ENCODE results near the gene PDLIM5.

PDLIM5 gene

GRCh38 chr4:94480362-94480951 lies 28.7 kb downstream of the PDLIM5 start:
- no peaks in the 10 kb centered on the region for H3K27me3 ChIP-seq (ENCODE audit: control insufficient read depth in 1 of 2, insufficient read depth in 2 of 2, low read length in 2 of 2)
- no peaks in the 10 kb centered on the region for H3K36me3 ChIP-seq (ENCODE audit: insufficient read depth, low read length)
- H3K9ac ChIP-seq (ENCODE audit: low read length) = no peak overlapping the region
- H3K9me3 ChIP-seq (ENCODE audit: low read length) = no peaks in the 10 kb centered on the region
- no peak overlapping the region for H3K27ac ChIP-seq (ENCODE audit: low read depth, low read length)
- H3K4me1 ChIP-seq (ENCODE audit: insufficient read depth, low read length) = peaks cover 33% of the 10 kb centered on the region
- H3K4me3 ChIP-seq (ENCODE audit: low read depth in 1 of 2, low read length in 2 of 2) = no peak overlapping the region

DNA sequence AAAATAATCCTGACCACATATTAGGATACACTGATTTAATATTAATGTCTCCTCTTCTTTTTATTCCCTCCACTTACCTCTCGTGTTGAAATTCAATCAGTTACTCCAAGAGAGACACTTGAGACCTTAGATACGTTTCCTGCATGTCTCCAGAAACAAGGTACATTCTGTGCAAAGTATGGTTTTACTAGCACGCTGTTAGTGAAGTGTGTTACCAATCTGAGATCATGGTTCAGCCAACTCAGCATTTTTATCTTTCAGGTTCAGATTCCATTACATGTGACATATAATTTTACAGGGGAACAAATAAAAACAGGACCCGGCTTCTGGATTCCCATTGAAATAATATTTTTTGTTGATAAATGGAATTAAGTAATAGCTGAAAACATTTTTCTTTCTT lies 32.2 kb downstream of the PDLIM5 start:
- H3K9me3 ChIP-seq (ENCODE audit: low read length) = no peaks in the 10 kb centered on the region
- peaks cover 22% of the 10 kb centered on the region for H3K4me1 ChIP-seq (ENCODE audit: insufficient read depth, low read length)
- no peak overlapping the region for H3K9ac ChIP-seq (ENCODE audit: low read length)
- H3K27me3 ChIP-seq (ENCODE audit: control insufficient read depth in 1 of 2, insufficient read depth in 2 of 2, low read length in 2 of 2) = no peaks in the 10 kb centered on the region
- no peak overlapping the region for H3K4me3 ChIP-seq (ENCODE audit: low read depth in 1 of 2, low read length in 2 of 2)
- H3K36me3 ChIP-seq (ENCODE audit: insufficient read depth, low read length) = no peaks in the 10 kb centered on the region
- no peak overlapping the region for H3K27ac ChIP-seq (ENCODE audit: low read depth, low read length)

- H3K4me3 ChIP-seq (ENCODE audit: low read depth in 1 of 2, low read length in 2 of 2) = no peak overlapping the region
- no peaks in the 10 kb centered on the region for H3K9me3 ChIP-seq (ENCODE audit: low read length)
- H3K27me3 ChIP-seq (ENCODE audit: control insufficient read depth in 1 of 2, insufficient read depth in 2 of 2, low read length in 2 of 2) = no peaks in the 10 kb centered on the region
- no peak overlapping the region for H3K9ac ChIP-seq (ENCODE audit: low read length)
- H3K4me1 ChIP-seq (ENCODE audit: insufficient read depth, low read length) = peaks cover 16% of the 10 kb centered on the region
- no peak overlapping the region for H3K27ac ChIP-seq (ENCODE audit: low read depth, low read length)
- no peaks in the 10 kb centered on the region for H3K36me3 ChIP-seq (ENCODE audit: insufficient read depth, low read length)
Observed at GRCh38 chr4:94484818-94485217, 33.1 kb downstream of the PDLIM5 start.

DNA sequence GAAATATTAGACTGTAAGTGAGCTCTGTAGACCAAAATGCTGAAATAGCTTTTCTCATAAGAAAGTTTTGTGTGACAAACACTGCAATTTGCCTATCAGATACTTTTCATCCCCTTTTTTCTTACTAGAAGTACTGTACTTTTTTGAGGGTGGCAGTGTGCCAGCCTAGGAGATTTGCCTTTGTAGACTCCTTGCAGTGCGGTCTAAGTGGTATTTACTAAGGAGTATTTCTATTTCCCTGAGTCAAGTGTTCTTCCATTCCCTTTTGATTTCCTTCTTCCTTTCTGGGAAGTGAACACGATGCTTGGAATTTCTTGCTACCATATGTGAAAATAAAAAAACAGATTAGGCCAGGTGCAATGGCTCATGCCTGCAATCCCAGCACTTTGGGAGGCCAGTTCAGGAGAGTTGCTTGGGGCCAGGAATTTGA lies 34.6 kb downstream of the PDLIM5 start:
- Histone ChIP-seq H3K4me3 (ENCODE audit: low read depth in 1 of 2, low read length in 2 of 2) (no peak overlapping the region), H3K27ac (ENCODE audit: low read depth, low read length) (no peak overlapping the region), H3K27me3 (ENCODE audit: control insufficient read depth in 1 of 2, insufficient read depth in 2 of 2, low read length in 2 of 2) (no peaks in the 10 kb centered on the region), H3K4me1 (ENCODE audit: insufficient read depth, low read length) (peaks cover 8% of the 10 kb centered on the region), H3K9ac (ENCODE audit: low read length) (no peak overlapping the region), H3K9me3 (ENCODE audit: low read length) (no peaks in the 10 kb centered on the region), H3K36me3 (ENCODE audit: insufficient read depth, low read length) (no peaks in the 10 kb centered on the region)

GRCh38 chr4:94488670-94489069 lies 36.9 kb downstream of the PDLIM5 start:
- no peak overlapping the region for H3K27ac ChIP-seq (ENCODE audit: low read depth, low read length)
- peaks cover 8% of the 10 kb centered on the region for H3K4me1 ChIP-seq (ENCODE audit: insufficient read depth, low read length)
- H3K9me3 ChIP-seq (ENCODE audit: low read length) = no peaks in the 10 kb centered on the region
- no peak overlapping the region for H3K9ac ChIP-seq (ENCODE audit: low read length)
- no peaks in the 10 kb centered on the region for H3K36me3 ChIP-seq (ENCODE audit: insufficient read depth, low read length)
- no peak overlapping the region for H3K4me3 ChIP-seq (ENCODE audit: low read depth in 1 of 2, low read length in 2 of 2)
- H3K27me3 ChIP-seq (ENCODE audit: control insufficient read depth in 1 of 2, insufficient read depth in 2 of 2, low read length in 2 of 2) = no peaks in the 10 kb centered on the region

DNA sequence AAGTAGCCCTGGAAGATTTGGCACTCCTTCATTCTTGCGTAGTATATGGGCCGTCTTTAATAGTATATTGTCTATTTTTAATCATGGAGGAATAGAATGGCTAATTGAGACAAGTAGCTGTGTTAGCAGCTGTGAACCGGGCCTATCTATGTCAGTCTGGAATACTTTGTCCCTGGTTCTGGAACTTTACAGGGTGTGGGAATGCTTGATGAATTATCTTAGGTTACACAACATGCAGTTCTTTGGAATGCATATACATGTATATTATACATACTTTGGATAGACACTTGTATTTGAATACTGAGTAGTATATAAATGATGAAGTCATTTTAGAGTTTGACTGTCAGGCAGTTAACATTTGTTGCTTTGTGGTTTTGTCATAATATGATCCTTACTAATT lies 37.4 kb downstream of the PDLIM5 start:
- Histone ChIP-seq H3K4me3 (ENCODE audit: low read depth in 1 of 2, low read length in 2 of 2) (no peak overlapping the region), H3K4me1 (ENCODE audit: insufficient read depth, low read length) (peaks cover 8% of the 10 kb centered on the region), H3K36me3 (ENCODE audit: insufficient read depth, low read length) (no peaks in the 10 kb centered on the region), H3K27ac (ENCODE audit: low read depth, low read length) (no peak overlapping the region), H3K9ac (ENCODE audit: low read length) (no peak overlapping the region), H3K27me3 (ENCODE audit: control insufficient read depth in 1 of 2, insufficient read depth in 2 of 2, low read length in 2 of 2) (no peaks in the 10 kb centered on the region), H3K9me3 (ENCODE audit: low read length) (no peaks in the 10 kb centered on the region)

DNA sequence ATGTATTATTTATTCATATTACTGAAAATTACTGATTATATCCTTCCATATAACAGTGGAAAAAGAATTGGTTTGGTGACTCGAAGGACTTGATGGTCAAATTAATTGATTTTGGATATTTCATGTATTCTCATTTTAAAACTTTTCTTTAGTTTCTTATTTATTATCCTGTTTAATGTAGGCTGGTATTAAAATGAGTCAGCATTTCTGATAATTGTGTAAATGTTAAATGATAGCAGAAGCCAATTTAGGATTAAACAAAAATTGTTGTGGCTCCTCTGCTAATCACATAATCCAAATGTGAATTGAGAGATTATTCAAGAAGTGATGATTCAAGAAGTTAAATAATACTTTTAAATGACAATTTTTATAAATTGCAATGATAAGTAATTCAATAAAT lies 38.7 kb downstream of the PDLIM5 start:
- Histone ChIP-seq H3K9me3 (ENCODE audit: low read length) (no peaks in the 10 kb centered on the region), H3K9ac (ENCODE audit: low read length) (no peak overlapping the region), H3K36me3 (ENCODE audit: insufficient read depth, low read length) (no peaks in the 10 kb centered on the region), H3K27me3 (ENCODE audit: control insufficient read depth in 1 of 2, insufficient read depth in 2 of 2, low read length in 2 of 2) (no peaks in the 10 kb centered on the region), H3K4me1 (ENCODE audit: insufficient read depth, low read length) (peaks cover 8% of the 10 kb centered on the region), H3K27ac (ENCODE audit: low read depth, low read length) (no peak overlapping the region), H3K4me3 (ENCODE audit: low read depth in 1 of 2, low read length in 2 of 2) (no peak overlapping the region)

- Histone ChIP-seq H3K9ac (ENCODE audit: low read length) (no peak overlapping the region), H3K4me1 (ENCODE audit: insufficient read depth, low read length) (peaks cover 8% of the 10 kb centered on the region), H3K4me3 (ENCODE audit: low read depth in 1 of 2, low read length in 2 of 2) (no peak overlapping the region), H3K9me3 (ENCODE audit: low read length) (no peaks in the 10 kb centered on the region), H3K36me3 (ENCODE audit: insufficient read depth, low read length) (no peaks in the 10 kb centered on the region), H3K27ac (ENCODE audit: low read depth, low read length) (no peak overlapping the region), H3K27me3 (ENCODE audit: control insufficient read depth in 1 of 2, insufficient read depth in 2 of 2, low read length in 2 of 2) (no peaks in the 10 kb centered on the region)
Observed at GRCh38 chr4:94491322-94491721, 39.6 kb downstream of the PDLIM5 start.

- Histone ChIP-seq H3K27ac (ENCODE audit: low read depth, low read length) (no peak overlapping the region), H3K27me3 (ENCODE audit: control insufficient read depth in 1 of 2, insufficient read depth in 2 of 2, low read length in 2 of 2) (no peaks in the 10 kb centered on the region), H3K4me3 (ENCODE audit: low read depth in 1 of 2, low read length in 2 of 2) (no peak overlapping the region), H3K9ac (ENCODE audit: low read length) (no peak overlapping the region), H3K4me1 (ENCODE audit: insufficient read depth, low read length) (peaks cover 6% of the 10 kb centered on the region), H3K36me3 (ENCODE audit: insufficient read depth, low read length) (no peaks in the 10 kb centered on the region), H3K9me3 (ENCODE audit: low read length) (no peaks in the 10 kb centered on the region)
Observed at GRCh38 chr4:94495408-94495807, 43.7 kb downstream of the PDLIM5 start.

DNA sequence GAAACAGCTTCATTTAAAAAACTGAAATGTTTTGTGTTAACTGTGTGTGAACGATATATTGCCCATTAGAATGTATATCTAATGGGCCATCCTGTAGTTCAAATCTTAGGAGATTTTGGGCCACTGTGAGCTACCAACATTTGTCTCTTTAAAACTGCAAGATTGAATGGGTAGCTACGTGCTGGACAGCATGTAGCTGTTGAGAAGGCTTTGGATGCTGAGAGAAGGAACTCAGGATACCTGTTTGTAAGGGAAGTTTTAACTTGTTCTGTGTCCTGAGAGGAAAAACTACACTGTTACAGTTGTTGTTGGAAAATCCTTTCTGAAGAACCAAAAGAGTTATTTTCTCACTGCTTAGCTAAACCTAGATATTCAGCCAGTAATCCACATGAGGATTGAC lies 45.9 kb downstream of the PDLIM5 start:
- Histone ChIP-seq H3K36me3 (ENCODE audit: insufficient read depth, low read length) (no peaks in the 10 kb centered on the region), H3K9ac (ENCODE audit: low read length) (no peak overlapping the region), H3K27me3 (ENCODE audit: control insufficient read depth in 1 of 2, insufficient read depth in 2 of 2, low read length in 2 of 2) (no peaks in the 10 kb centered on the region), H3K4me3 (ENCODE audit: low read depth in 1 of 2, low read length in 2 of 2) (no peak overlapping the region), H3K9me3 (ENCODE audit: low read length) (no peaks in the 10 kb centered on the region), H3K4me1 (ENCODE audit: insufficient read depth, low read length) (peaks cover 6% of the 10 kb centered on the region), H3K27ac (ENCODE audit: low read depth, low read length) (no peak overlapping the region)

DNA sequence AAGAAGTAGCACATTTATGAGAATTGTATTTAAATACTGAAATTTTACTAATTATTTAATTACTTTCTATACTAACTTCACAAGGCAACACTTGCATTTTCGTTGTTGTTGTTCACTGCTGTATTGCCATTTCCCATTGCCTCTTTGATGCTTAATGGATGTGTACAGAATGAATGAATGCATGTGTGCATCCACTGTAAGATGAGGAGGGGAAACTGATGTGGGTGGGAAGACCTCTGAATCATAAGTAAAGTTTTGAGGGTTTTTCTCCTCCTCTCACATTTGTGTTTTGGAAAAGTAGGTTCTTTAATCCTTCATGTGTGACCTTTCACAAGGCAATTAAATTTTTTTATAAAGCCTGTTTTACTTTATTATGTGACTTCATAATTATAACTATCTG lies 46.8 kb downstream of the PDLIM5 start:
- H3K27me3 ChIP-seq (ENCODE audit: control insufficient read depth in 1 of 2, insufficient read depth in 2 of 2, low read length in 2 of 2) = no peaks in the 10 kb centered on the region
- H3K4me3 ChIP-seq (ENCODE audit: low read depth in 1 of 2, low read length in 2 of 2) = no peak overlapping the region
- H3K9ac ChIP-seq (ENCODE audit: low read length) = no peak overlapping the region
- H3K4me1 ChIP-seq (ENCODE audit: insufficient read depth, low read length) = peaks cover 9% of the 10 kb centered on the region
- no peaks in the 10 kb centered on the region for H3K9me3 ChIP-seq (ENCODE audit: low read length)
- H3K36me3 ChIP-seq (ENCODE audit: insufficient read depth, low read length) = no peaks in the 10 kb centered on the region
- no peak overlapping the region for H3K27ac ChIP-seq (ENCODE audit: low read depth, low read length)

- H3K9ac ChIP-seq (ENCODE audit: low read length) = no peak overlapping the region
- H3K9me3 ChIP-seq (ENCODE audit: low read length) = no peaks in the 10 kb centered on the region
- H3K4me3 ChIP-seq (ENCODE audit: low read depth in 1 of 2, low read length in 2 of 2) = no peak overlapping the region
- H3K36me3 ChIP-seq (ENCODE audit: insufficient read depth, low read length) = no peaks in the 10 kb centered on the region
- no peak overlapping the region for H3K27ac ChIP-seq (ENCODE audit: low read depth, low read length)
- no peaks in the 10 kb centered on the region for H3K27me3 ChIP-seq (ENCODE audit: control insufficient read depth in 1 of 2, insufficient read depth in 2 of 2, low read length in 2 of 2)
- peaks cover 22% of the 10 kb centered on the region for H3K4me1 ChIP-seq (ENCODE audit: insufficient read depth, low read length)
Observed at GRCh38 chr4:94500685-94501084, 48.9 kb downstream of the PDLIM5 start.
